ENCODE measurements around the gene ADGRV1.

DNA sequence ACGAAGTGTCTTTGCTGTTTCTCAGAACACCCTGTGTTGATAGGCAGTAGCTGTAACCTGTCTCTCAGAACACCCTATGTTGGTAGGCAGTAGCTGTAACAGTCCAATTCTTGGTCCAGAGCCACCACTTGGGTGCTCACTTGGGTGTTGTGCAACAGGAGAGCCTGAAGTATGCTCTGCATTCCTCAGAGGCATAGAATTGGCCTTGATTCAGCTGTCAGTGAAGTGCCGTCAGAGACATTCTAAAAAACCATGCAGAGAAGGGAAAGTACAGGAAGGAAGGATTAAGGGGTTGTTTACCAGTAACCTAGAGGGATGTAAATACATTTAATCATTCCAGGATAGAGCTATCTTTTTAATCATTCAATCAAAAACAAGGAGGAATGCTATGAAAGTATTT, 593.4 kb downstream of the ADGRV1 start:
- TF ChIP-seq GATA2 (IDR thresholded peaks at IDR 0.05; ENCODE audit: low read depth, low read length) = no peak
- TF ChIP-seq GATA3 (IDR thresholded peaks at IDR 0.05; ENCODE audit: low read depth, low read length) = no peak
